AG08396 (cell line): ENCODE measurements around the gene CYSLTR2.

Source experiments
- DNase-seq: peaks from one replicate; pipeline ENCODE4 v3.0.0; 2012; ENCODE audit warnings: low spot score, mixed read lengths

CYSLTR2 gene, protein sequence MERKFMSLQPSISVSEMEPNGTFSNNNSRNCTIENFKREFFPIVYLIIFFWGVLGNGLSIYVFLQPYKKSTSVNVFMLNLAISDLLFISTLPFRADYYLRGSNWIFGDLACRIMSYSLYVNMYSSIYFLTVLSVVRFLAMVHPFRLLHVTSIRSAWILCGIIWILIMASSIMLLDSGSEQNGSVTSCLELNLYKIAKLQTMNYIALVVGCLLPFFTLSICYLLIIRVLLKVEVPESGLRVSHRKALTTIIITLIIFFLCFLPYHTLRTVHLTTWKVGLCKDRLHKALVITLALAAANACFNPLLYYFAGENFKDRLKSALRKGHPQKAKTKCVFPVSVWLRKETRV

GRCh38 chr13:48653472-48653939 lies at the start of gene CYSLTR2:
CYSLTR2 (plus strand) TSS chr13:48653929; CDS start chr13:48706818, 52,889 bp downstream.
- DNase-seq, result no peak

DNA sequence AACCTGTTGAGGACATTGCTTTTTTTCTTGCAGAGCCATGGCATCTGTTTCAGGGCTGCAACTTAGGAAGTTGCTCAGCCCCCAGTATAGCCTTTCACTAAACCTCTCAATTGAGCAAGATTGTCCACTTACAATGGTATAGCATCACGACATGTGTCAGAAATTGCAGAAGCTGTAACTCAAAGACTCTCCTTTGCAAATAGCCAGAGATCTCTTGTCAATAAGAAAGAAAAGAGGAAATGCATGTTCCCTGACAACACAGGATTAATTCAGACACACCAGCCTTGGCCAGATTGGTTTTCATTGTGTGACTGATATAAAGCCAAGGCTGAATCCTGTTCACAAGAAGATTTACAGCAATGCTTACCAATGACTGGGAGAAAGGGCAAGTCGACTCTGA lies 38.7 kb upstream of the CYSLTR2 start:
- no peak for DNase-seq

DNA sequence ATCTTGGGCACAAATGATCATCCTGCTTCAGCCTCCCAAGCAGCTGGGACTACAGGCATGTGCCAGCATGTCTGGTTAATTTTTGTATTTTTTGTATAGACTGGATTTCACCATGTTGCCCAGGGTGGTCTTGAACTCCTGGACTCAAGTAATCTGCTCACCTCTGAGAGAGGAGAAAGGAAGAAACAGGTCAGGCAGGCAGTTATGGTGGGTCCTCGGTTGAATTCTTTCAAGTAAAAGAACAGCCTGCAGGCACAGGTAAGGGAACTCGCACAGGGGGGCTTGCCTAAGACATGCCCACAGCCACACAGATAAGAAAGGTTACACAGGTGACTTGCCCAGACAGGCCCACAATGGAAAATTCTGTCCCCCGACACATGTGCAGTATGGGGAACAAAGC lies 34.8 kb upstream of the CYSLTR2 start:
- DNase-seq, result no peak

DNA sequence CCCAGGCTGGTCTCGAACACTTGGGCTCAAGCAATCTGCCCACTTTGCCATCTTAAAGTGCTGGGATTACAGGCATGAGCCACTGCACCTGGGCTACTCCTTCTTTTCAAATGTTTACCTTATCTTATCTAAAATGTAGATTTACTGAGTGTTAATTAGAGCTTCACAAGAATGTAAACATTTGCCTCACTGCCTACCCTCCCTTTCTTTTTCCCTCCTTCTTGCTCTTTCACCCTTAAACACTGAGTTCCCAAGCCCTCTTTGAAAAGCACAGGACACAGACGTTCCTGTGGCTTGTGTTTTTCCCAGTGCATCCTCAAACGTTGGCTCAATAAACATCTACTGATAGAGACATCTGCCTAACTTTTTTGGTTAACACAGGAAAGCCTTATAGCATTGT lies 32.7 kb upstream of the CYSLTR2 start:
- no peak for DNase-seq

DNA sequence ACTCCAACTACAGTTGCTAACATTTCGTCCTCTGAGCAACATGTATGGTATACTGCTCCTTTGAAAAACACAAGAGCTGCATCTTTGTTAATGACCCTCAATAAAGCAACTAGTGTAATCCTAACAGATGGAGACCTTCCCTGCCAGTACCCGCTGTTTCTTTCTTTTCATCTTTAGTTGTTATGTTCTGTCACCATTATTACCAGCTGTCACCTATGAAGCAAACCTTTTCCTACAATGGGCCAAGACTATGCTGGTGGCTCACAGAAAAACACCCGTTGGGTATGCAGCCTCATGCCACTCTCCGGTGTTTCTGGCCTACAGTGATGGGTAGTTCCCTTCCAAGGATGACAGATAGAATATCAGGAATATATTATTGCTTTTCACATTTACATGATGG lies 29.7 kb upstream of the CYSLTR2 start:
- DNase-seq, result no peak

GRCh38 chr13:48624858-48625257 lies 28.9 kb upstream of the CYSLTR2 start:
- no peak for DNase-seq

DNA sequence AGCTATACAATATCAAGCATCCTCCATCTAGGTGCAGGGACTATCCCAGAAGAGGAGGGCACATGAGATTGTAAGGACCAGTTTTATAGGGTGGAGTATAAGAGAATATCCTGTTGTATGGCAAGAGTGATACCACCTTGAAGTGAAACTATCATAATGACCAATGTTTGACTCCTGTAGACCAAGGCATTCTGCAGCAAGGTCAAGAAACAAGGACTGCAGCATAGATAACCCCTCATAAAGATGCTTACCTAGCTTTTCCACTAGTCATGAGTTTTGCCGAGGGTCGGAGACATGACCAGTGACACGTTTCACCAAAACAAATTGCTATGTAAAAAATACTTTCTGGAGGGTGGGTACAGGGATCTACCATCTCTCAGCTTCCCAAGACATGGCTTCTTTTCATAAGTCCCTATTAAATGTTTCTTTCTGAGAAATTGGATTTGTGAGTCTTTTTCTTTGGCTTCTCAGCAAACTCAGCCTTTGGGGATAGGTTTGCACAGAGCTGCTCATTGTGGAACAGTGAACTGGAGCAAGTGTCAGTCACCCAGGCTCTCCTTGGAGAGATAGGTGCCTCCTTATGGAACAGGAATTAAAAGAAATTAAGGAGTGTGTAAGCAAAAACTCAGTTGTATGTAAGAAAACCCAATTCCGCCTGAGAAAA lies 28.2 kb upstream of the CYSLTR2 start:
- DNase-seq, result no peak

DNA sequence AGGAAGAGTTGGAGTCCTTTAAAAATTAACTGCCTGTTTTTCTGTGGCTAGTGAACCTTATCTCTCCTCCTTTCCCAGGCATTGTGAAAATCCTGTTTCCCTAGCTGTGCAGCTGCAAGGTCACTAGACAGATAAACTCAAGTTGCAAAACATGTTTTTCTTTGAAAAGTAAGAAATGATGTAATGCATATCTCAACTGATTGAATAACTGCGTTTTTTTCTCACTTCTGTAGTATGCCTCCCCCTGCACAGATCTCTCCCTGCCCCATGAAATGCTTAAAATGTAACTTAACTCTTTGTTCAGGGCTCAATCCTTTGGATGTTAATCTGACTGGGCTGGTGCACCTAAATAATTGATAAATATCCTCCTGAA lies 27.7 kb upstream of the CYSLTR2 start:
- DNase-seq, result no peak

DNA sequence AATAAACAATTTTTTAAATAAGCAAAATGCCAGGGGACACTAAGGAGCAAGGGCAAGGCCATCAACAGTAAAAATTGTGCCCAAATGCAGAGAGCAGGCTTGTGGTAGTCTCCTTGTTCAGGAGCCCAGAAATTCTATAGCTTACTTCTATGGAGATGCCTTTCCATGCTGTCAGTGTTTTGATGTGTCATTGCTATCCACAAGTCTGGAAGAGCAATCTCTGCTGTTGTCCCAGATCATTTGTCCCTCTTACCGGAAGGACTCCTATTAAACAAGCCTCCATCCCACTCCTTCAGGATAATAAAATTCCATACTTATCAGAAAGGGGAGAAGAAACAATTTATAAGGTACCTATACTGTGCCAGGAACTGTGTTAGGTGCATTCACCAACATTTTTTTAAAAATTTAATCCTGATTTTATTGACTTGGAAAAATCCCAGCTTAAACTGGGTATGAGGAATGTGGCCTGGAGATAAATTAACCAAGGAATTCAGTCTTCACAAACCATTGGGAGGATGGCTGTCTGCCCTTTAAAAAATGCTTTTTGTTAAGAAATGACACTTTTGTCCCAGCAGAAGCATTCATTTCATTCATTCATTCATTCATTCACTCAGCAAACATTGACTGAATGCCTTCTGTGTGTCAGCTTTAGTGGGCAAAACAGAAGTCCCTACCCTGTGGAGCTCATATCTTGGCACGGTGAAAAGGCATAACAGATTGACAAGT lies 26.8 kb upstream of the CYSLTR2 start:
- no peak for DNase-seq

DNA sequence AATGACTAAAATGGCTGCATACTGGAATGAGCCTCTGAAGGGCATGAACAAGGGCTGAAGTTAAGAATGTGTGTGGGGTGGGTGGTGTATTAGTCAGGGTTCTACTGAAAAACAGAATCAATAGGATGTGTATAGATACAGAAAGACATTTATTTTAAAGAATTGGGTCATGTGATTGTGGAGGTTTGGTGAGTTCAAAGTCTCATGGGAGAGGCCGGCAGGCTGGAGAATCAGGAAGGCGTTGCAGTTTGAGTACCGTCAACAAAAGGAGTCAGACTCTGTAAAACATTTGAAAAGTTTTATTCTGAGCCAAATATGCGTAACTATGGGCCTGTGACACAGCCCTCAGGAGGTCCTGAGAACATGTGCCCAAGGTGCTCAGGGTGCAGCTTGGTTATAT lies 24.5 kb upstream of the CYSLTR2 start:
- DNase-seq, result no peak

DNA sequence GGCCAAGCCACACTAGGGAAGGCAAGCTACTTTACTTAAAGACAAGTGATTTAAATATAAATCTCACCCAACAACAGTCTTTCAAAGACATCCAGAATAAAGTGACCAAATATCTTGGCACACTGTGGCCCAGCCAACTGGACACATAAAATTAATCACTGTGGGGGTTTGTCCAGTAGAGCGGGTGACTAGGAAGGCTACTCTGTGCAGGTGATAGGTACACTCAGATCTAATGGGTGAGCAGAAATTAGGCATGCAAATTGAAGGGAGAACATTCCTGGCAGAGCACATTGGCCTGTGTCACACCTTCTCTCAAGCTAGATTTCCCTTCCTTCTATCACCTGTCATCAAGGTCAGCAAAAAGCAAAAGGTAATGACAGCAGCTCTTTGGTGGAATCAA lies 23.4 kb upstream of the CYSLTR2 start:
- DNase-seq, result no peak

DNA sequence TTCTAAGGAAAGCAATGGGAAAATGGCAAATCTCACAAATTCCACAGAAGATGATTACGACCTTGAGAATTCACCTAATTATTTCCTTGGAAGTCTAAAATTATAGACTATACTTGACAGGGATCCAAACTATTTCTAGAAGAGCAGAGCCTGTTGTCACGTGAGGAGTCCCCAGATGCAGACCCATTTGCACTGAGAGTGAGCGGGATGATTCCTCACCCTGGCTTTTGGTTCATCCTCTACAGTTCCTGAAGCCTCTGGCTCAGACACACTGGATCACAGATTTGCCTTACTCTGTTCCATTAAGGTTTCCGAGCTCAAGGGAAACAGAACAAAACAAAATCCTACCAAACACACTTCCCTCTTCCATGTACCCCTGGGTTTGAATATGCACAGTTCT lies 23.0 kb upstream of the CYSLTR2 start:
- no peak for DNase-seq

GRCh38 chr13:48631441-48631840 lies 22.3 kb upstream of the CYSLTR2 start:
- DNase-seq, result no peak

GRCh38 chr13:48633700-48634099 lies 20.0 kb upstream of the CYSLTR2 start:
- no peak for DNase-seq

- DNase-seq, result no peak
Observed at GRCh38 chr13:48634636-48635035, 19.1 kb upstream of the CYSLTR2 start.

GRCh38 chr13:48635478-48635877 lies 18.3 kb upstream of the CYSLTR2 start:
- no peak for DNase-seq

DNA sequence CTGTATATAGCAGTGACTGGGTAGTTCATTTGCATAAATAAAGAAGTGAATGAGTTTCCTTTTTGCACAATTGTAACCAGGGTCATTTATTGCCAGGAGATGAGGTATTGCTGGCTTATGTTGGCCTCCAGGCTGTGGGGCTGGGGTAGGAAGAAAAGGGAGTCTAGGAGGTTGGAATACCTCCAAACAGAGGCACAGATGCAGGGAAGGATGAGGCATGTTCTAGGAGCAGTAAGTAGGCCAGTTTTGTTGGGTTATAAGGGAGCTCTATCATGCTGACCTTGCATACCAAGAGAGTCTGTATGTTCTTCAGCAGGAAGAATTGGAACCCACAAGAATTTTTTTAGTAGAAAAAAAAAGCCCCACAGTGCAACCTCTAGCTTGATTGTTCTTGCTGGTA lies 17.2 kb upstream of the CYSLTR2 start:
- DNase-seq, result no peak

- DNase-seq, result no peak
Observed at GRCh38 chr13:48637601-48638000, 16.1 kb upstream of the CYSLTR2 start.

DNA sequence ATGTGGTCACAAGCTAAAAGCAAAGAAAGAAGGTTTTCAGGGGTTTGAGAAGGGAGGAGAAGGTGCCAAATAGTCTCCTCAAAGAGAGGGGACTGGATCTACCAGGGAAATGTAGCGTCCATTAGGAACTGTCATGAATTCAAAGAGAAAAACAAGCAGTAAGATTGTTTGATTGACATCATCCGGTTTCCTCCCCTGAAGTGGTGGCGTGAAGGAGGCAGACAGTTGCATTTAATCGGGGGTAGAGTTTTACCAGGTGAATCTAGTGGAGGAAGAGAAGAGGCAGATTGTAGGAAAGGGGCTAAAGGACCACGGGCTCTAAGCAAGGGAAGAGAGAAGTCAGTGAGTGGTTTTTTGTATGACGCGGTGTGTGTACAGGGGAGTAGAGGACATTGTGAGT lies 13.0 kb upstream of the CYSLTR2 start:
- no peak for DNase-seq

GRCh38 chr13:48641404-48641803 lies 12.3 kb upstream of the CYSLTR2 start:
- DNase-seq, result no peak

DNA sequence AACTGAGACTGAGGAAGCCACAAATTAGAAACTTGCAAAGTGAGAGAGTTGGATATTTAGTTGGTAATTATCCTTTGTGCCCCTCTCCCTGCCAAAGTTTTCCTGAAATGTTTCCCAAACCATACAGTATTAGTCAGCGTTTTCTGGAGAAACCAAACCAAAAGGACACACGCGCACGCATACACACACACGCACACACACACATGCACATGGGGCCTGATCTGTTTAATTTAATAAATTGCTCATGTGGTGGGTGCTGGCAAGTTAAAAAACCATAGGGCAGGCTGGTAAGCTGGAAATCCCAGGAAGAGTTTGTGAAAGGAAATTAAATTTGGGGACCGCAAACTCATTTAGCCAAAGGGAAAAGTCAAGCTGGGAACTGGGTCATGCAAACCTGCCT lies 11.7 kb upstream of the CYSLTR2 start:
- DNase-seq, result no peak

DNA sequence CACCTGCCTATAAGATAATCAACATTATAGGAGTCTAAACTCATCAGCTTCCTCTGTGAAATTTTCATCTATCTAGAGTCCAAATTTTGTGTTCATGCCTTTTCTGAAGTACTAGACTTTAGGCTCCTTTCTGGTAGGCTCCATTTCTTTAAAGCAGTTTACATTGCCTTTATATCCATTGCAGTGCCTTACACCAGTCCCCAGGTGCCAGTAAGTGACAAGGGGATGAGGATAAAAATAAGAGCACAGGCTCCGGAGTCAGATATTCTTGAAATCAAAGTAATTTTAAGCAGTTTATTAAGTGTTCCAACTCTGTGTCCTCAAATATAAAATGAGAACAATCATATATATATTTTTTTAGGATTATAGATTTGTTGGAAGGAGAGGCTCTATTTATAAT lies 10.6 kb upstream of the CYSLTR2 start:
- DNase-seq, result no peak

GRCh38 chr13:48644141-48644540 lies 9.6 kb upstream of the CYSLTR2 start:
- no peak for DNase-seq
